Activated T-helper 1 cell treated with Interleukin-2 at 50 U/mL for 16 hours (primary cell): ENCODE data around the gene CASKIN2.

ENCODE experiments used
- DNase-seq: peaks from one replicate; pipeline ENCODE4 v3.0.0-alpha.2; 2020; ENCODE audit warnings: low read depth

Gene CASKIN2

DNA sequence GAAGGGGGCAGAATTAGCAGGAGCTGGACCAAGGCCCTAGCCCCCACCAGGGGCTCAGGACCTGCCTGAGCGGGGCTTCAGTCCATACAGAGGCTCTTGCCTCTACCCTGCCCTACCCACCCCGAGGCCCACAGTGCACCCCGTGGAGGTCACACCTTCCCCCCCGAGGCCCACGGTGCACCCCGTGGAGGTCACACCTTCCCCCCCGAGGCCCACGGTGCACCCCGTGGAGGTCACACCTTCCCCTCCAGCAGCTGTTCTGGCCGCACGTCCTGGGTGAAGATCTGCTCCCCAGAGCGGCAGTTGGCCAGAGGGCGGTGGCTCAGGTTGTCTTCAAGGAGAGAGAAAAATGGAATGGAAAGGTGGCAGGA, 11.4 kb downstream of the CASKIN2 start:
- no peak for DNase-seq

DNA sequence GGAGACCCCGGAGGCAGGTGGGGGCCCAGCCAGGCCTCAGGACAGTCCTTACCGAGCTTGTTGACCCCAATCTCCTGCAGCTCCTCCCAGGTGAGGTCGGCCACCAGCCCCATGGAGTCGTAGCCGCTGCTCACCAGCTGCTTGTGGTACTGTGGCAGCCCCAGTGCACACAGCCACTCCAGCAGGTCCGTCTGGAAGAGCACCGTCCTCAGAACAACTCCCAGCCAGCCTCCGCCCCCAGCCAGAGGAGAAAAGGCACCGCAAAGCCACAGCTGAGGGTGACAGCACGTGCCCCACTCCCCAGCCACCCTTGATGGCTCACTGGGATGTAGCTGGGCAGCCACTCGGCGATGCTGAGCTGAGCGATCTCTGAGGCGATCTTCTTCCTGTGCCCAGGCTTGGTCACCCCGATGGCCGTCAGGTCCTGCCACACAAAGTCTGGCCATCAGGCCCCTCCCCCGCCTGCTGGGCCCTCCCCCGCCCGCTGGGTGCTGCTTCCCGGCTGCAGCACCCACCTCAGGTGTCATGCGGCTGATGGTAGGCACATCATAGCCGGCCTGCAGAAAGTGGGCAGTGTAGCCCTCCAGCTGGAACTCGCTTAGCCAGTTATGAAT, 11.9 kb downstream of the CASKIN2 start:
- no peak for DNase-seq

DNA sequence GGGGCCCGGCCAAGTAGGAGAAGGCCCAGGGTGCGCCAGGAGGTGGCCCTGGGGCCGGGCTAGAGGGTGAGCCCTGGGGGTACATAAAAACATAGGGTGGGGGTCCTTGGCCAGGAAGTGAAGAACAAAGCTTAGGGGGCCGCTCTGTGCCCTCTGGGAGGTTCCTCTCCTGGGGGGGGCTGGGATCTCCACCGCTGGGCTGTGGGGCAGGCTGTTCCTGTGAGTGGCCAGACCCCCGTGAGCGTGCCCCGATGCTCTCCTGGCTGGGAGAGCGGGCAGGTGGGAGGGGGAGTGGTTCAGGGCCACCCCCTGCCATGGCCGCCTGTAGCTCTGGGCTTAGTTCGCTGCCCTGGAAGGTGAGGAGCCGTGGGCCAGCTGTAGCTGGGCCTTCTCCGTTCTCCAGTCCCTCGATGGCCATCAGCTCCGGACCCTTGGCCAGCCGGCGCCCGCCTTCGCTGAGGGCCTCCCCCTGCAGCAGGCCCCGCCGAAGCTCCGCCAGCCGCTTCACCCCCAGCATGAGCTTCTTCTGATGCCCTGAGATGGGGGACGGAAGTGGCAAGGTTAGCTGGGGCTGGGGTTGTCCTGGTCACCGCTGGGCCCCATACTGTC, 12.5 kb downstream of the CASKIN2 start:
- no peak for DNase-seq

DNA sequence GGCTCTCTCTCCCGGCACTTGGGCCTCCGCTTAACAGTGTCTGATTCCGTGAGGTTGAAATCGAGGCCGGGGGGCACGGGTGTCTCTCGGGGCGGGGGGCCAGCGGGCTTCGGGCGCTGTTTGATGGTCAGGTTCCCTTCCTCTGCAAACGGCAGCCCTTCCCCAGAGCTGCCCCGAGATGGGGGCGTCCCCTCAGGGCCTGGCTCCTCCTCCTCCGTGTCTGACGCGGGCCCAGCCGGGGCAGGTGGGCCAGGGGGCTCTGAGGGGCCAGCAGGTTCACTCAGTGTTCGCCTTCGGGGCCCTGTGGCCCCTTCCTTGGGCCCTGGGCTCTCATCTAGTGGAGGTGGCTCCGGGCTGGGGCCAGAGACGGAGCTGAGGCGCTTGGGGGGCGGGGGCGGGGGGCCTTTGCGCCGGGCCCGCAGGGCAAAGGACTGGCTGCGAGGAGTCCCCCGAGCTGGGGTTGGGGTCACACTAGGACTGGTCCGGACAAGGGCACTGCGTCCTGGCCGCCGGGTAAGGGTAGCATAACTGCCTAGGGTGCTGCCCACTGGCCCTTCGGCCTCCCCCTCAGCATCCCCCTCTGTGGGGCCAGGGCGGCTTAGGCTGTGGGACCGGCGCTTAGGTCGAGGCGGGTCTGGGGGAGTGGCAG, 13.1 kb downstream of the CASKIN2 start:
- DNase-seq = no peak

DNA sequence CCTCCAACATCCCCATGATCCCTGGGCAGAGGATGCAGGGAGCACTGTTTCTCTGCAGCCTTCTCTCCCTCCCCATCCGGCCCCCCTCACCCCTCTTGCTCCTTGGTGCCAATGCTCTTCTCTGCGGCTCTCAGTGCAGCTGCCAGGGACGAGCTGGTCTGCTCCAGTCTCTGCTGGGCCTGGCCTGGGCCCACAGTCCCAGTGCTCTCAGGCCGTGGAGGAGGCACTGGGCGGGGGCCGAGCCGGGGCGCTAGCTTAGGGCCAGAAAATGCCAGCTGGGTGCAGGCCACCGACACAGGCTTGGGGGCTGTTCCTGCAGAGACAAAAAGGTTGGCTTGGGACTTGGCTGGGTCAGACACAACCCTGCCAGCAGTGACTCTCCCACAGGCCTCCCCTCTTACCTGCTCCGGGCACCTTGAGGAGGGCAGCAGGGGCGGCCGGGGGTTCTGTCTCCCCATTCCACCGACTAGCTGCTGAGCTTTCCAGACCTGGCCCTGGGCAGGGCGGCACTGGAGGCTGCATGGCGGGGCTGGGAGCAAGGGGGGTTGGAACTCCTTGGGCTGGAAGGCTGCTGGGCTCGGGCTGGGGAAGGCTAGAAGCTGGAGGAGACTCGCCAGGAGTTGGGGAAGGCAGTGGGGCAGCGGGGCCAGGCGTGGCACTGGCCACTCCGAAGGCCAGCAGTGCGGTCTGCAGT, 13.8 kb downstream of the CASKIN2 start:
- no peak for DNase-seq

DNA sequence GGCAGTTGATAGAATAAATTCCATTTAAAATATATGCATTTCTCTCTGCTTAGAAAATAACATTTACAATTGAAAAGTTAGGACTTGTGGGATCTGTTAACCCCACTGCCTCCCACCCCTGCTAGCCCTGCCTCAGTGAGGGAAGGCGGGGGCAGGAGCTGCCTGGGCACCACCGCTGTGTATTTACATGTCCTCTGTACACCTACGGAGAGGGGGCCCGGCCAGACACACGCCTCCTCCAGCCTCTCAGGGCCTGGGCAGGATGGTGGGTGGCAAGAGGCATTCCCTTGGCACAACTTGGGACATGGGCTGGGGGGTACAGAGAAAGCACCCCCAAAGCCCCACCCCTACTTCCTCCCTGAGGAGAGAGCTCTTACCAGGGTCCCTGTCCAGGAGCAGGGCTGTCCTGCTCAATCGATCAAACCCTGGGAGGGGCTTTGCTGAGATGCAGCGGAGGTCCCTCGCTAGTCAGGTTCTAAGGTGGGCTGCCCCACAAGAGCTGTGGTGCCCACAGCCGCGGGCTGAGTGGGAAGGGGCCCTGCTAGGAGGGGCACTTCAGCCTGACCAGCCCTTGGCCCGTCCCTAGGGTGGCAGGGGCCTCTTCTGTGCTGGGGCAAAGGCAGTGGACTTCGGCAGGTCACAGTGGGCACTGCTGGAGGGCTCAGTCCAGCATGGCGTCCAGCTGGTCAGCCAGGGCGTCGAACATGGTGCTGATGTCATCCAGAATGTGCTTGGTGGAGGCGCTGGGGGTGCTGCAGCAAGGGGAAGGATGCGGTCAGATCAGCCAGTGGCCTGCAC, 14.7 kb downstream of the CASKIN2 start:
- DNase-seq = no peak

DNA sequence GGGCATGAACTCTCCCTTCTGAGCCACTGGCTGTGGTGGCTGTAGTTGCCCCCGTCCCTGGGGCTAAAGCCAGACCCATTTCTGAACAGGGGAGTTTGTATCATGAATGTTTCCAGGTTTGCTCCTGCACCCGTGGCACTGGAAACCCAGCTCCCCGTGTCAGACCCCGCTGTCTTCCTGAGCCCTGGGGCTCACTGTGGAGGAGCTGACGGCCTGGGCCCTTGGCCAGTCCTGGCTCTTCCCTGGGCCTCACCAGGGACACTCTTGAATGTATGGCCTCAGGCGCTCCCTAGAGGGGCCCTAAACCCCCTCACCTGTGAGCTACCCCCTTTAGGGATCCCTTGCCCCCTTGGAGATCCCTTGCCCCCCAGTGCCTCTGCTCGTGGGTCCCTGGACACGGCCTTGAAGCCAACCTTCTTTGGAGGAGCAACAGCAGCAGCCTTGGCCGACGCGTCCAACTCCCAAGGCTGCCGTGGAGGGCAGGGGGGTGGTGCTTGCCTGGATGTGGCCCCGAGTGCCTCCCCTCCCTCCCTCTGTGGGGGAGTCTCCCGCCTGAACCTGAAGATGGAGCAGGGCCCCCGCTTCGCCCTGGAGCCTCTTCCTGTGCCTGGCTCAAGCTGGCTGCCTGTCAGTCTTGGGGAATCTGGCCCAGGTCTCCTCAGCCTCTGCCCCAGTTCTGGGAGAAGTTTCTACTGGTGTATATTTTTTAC, 15.9 kb downstream of the CASKIN2 start:
- DNase-seq = no peak

DNA sequence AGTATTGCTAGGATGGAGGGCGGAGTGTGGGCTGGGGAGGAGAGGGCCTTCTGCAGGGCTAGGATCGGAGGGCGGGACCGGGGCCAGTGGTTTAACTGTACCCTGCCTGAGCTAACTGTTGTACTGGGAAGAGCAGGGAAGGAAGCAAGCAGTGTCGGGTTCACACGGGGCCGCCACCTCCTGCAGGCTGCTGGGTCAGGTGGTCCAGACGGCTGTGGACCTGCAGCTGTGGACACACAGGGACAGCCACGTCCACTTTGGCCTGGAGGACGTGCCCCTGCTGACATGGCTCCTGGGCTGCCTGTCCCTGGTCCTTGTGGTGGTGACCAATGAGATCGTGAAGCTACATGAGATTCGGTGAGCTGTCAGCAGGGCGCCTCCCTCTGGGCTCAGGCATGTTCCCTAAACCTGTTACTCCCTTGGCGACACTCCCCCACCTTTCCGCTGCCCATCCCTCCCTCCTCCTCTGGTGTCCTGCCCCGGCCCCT, 16.6 kb downstream of the CASKIN2 start:
- DNase-seq = no peak

DNA sequence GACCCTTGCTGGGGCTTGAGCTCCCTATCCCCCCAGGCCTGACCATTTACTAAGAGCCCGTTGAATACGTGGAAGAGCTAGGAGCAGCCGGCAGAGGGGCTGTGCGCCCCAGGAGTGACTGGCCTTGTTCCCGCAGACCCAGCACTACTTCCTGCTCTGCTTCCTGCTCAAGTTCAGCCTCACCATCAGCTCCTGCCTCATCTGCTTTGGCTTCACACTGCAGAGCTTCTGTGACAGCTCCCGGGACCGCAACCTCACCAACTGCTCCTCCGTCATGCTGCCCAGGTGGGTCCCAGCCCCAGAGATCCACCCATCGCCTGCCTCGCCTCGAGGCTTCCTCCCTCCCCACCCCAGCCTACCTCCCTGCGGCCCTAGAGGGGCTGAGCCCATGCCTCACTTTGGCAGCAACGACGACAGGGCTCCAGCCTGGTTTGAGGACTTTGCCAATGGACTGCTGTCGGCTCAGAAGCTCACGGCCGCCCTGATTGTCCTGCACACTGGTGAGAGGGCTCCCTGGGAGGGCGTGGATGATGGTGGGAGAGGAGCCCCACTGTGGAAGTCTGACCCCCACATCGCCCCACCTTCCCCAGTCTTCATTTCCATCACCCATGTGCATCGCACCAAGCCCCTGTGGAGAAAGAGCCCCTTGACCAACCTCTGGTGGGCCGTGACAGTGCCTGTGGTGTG, 17.2 kb downstream of the CASKIN2 start:
- DNase-seq = no peak

DNA sequence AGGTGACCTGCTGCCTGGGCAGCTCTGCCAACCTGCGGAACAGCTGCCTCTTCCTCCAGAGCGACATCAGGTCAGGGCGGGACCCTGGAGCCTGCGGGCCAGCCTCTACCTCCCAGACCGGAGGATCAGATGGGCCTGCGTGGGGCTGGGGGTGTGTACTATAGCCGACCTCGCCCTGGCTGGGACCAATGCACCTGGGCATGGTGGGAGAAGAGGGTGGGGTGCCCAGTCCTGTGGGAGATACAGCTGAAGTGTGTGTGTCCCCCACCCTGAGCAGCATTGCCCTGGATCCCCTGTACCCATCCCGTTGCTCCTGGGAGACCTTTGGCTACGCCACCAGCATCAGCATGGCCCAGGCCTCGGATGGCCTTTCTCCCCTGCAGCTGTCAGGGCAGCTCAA, 19.3 kb downstream of the CASKIN2 start:
- no peak for DNase-seq

DNA sequence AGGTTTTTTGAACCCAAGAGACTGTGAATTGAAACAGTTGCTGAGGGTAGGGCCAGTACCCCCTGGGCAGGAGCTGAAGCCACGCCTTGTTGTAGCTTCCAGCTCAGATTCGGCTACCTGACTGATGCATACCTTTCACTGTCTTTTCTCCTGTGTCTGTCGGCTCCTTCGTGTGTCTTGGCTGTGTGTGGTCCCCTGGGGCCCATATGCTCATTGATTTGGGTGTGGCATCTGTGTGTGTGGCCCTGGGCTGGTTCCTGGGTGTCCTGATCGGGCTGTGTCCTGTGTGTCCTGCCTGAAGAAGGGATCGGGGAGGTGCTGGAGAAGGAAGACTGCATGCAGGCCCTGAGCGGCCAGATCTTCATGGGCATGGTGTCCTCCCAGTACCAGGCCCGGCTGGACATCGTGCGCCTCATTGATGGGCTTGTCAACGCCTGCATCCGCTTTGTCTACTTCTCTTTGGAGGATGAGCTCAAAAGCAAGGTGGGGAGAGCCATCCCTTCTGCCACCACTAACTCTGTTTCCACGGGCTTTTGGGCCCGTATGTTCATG, 20.9 kb downstream of the CASKIN2 start:
- DNase-seq = no peak

DNA sequence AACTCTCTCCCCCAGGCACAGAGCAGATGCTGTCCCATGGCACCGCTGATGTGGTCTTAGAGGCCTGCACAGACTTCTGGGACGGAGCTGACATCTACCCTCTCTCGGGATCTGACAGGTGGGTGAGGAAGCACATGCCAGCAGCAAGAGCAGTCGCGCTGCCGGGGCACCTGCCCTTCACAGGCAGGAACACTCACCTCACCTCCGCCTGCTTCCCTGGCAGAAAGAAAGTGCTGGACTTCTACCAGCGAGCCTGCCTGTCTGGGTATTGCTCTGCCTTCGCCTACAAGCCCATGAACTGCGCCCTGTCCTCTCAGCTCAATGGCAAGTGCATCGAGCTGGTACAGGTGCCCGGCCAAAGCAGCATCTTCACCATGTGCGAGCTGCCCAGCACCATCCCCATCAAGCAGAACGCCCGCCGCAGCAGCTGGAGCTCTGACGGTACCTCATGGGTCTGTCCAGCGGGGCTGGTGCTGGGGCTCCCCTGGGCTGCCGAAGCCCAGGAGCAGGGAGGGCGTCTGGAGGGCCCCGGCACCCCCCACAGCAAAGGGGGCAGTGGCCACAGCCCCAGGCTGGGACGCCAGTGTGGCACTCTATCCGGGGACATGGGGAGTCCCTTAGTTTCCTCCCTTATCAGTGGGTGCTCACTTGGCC, 21.7 kb downstream of the CASKIN2 start:
- no peak for DNase-seq

DNA sequence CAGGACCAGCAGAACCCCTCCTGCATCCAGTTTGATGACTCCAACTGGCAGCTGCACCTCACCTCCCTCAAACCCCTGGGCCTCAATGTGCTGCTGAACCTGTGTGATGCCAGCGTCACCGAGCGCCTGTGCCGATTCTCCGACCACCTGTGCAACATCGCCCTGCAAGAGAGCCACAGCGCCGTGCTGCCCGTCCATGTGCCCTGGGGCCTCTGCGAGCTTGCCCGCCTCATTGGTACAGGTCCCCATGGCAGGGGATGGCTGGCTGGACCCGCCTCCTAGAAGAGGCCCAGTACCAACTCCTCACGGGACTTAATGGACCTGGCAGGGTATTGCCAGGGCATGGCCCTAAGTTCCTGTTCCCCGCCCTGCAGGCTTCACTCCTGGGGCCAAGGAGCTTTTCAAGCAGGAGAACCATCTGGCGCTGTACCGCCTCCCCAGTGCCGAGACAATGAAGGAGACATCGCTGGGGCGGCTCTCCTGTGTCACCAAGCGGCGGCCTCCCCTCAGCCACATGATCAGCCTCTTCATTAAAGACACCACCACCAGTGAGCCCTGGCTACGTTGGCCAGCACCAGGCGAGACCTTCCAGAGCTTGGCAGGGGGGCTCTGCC, 22.7 kb downstream of the CASKIN2 start:
- DNase-seq = no peak

DNA sequence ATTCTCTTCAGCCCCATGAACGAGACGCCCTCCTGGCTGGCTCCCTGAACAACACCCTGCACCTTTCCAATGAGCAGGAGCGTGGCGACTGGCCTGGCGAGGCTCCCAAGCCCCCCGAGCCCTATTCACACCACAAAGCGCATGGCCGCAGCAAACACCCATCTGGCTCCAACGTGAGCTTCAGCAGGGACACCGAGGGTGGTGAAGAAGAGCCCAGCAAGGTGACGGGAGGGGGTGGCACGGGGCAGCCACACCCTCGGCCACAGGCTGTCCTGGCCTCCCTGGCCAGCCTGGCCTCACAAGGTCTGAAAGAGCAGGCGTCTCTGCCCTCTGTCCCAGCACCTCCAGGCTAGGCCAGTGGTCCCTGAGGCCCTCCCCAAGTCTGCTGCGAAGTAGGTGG, 23.7 kb downstream of the CASKIN2 start:
- no peak for DNase-seq

DNA sequence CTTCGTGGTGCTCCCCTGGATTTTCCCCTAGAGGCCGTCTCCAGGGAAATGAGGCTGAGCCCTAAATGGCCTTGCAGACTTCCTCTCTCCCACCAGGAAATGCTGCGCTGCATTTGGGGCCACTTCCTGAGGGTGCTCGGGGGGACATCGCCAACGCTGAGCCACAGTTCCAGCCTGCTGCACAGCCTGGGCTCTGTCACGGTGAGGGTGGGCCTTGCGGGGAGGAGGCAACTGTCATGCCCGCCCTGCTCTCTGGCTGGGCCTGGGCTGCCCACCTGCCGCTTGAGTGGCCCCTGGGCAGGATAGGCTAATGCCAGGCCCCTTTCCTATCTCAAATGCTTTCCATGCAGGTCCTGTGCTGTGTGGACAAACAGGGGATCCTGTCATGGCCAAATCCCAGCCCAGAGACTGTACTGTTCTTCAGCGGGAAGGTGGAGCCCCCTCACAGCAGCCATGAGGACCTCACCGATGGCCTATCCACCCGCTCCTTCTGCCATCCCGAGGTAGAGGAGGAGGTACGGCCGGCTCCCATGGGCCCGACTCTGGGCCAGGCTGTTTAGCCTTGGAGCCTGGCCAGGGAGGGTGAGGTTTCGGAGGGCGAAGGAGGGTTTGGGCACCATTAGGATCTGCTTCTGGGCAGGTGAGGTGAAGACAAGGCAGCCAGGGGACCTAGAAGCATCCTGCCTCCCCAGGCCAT, 24.2 kb downstream of the CASKIN2 start:
- DNase-seq = no peak

DNA sequence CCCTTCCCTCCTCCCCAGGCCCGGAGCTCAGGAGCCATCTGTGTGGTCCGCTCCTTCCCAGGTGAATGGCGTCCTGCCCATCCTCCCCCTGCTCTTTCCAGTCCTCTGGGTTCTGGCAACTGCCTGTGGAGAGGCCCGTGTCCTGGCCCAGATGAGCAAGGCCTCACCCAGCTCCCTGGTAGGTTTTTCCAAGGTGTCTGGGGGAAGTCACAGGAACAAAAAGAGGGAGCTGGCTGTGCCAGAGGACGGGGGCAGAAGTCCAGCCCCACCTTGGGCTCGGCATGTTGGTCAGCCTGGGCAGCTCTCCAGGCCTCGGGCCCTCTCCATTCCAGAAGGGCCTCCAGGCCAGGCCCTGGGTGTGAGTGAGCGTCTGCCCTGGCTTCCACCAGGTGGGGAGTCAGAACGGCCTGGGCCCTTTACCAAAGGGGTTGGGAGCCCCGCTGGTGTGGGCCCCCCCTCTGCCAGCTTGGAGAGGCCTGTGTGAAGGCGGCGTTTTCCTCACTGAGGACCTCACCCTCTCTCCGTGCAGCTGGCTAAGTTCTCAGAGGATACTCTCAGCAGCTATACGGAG, 25.1 kb downstream of the CASKIN2 start:
- no peak for DNase-seq

DNA sequence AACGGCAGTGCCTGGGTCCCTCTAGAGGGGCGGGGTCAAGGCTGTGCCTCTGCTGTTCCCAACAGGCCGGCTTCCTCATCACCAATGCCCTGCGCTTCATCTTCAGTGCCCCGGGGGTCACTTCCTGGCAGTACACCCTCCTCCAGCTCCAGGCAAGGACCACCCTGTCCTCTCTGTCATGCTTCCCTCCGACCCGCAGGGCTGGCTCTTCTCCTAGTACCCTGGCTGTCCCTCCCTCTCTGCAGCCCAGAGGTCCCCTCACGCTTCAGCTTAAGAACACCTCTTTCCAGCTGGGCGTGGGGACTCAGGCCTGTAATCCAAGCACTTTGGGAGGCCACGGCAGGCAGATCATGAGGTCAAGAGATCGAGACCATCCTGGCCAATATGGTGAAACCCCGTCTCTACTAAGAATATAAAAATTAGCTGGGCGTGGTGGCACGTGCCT, 25.8 kb downstream of the CASKIN2 start:
- no peak for DNase-seq

DNA sequence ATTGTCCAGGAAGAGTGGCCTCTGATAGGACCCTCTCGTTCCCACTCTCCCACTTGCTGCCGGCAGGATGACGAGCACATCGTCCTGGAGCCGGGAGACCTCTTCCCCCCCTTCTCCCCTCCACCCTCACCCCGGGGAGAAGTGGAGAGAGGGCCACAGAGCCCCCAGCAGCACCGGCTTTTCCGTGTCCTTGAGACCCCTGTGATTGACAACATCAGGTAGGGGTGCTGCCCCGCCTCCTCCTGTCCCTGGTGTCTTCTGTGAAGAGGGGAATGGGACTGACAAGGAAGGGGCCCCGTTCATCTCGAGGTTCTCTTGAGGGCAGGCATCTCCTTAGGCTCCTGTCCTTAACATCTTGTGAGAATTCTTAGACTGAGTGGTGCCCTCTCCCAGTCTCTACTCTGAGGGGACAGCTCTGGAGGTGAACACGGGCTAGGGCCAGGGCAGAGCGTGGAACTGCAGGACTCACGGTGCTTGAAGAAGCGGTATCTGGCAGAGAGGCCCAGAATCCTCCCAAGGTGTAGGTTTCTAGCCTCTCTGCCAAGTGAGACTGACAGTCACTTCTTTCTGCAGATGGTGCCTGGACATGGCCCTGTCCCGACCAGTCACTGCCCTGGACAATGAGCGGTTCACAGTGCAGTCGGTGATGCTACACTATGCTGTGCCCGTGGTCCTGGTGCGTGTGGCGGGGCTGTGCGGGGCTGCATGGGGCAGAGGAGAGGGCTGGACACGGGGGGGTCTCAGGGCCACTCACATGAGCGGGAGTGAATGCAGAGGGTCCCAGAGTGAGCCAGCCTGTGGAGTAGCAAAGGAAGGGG, 26.4 kb downstream of the CASKIN2 start:
- no peak for DNase-seq
